ENCODE measurements around the gene IFIT2. TPM values are rescaled to one million over a fixed set of nuclear protein-coding genes. Genes with fewer than 3 reads are reported as not detected.

IFIT2 gene
- total RNA-seq, 2 experiments from 2014 or later: 39.2 to 41.6 TPM

- Mint-ChIP-seq H3K9me3 (peaks cover 14% of the 10 kb centered on the region), H3K36me3 (ENCODE audit: low read depth) (peaks cover 37% of the 10 kb centered on the region), H3K27ac (no peak overlapping the region), H3K4me3 (no peak overlapping the region), H3K27me3 (no peaks in the 10 kb centered on the region), H3K4me1 (ENCODE audit: low read depth) (peaks cover 28% of the 10 kb centered on the region)
- CTCF ChIA-PET: no interaction called here
- ATAC-seq (no peak), DNase-seq (no peak)
- POLR2A ChIA-PET: interaction anchor here (1.6 kb wide), 1 partner anchor 29 kb away, joined by 5 read pairs; no protein-coding TSS in a partner anchor
- intact Hi-C loops (cut with micrococcal nuclease): no loop called here
- TF ChIP-seq, protein P1, sequence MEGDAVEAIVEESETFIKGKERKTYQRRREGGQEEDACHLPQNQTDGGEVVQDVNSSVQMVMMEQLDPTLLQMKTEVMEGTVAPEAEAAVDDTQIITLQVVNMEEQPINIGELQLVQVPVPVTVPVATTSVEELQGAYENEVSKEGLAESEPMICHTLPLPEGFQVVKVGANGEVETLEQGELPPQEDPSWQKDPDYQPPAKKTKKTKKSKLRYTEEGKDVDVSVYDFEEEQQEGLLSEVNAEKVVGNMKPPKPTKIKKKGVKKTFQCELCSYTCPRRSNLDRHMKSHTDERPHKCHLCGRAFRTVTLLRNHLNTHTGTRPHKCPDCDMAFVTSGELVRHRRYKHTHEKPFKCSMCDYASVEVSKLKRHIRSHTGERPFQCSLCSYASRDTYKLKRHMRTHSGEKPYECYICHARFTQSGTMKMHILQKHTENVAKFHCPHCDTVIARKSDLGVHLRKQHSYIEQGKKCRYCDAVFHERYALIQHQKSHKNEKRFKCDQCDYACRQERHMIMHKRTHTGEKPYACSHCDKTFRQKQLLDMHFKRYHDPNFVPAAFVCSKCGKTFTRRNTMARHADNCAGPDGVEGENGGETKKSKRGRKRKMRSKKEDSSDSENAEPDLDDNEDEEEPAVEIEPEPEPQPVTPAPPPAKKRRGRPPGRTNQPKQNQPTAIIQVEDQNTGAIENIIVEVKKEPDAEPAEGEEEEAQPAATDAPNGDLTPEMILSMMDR (IDR thresholded peaks at IDR 0.05): no peak
Measured at GRCh38 chr10:89305766-89306433, 4.1 kb downstream of the IFIT2 start.

DNA sequence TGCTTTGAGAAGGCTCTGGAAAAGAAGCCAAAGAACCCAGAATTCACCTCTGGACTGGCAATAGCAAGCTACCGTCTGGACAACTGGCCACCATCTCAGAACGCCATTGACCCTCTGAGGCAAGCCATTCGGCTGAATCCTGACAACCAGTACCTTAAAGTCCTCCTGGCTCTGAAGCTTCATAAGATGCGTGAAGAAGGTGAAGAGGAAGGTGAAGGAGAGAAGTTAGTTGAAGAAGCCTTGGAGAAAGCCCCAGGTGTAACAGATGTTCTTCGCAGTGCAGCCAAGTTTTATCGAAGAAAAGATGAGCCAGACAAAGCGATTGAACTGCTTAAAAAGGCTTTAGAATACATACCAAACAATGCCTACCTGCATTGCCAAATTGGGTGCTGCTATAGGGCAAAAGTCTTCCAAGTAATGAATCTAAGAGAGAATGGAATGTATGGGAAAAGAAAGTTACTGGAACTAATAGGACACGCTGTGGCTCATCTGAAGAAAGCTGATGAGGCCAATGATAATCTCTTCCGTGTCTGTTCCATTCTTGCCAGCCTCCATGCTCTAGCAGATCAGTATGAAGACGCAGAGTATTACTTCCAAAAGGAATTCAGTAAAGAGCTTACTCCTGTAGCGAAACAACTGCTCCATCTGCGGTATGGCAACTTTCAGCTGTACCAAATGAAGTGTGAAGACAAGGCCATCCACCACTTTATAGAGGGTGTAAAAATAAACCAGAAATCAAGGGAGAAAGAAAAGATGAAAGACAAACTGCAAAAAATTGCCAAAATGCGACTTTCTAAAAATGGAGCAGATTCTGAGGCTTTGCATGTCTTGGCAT, 4.8 kb downstream of the IFIT2 start:
- ChIA-PET CTCF (interaction anchor here (0.7 kb wide), 2 partner anchors 48 to 126 kb away, joined by 3 read pairs; no protein-coding TSS in a partner anchor), POLR2A (interaction anchor here (0.7 to 1.8 kb wide), 3 partner anchors 11 to 30 kb away, joined by 3 to 5 read pairs (median 5); no protein-coding TSS in a partner anchor)
- no peak overlapping the region for H3K27ac Mint-ChIP-seq
- H3K9me3 Mint-ChIP-seq: peaks cover 13% of the 10 kb centered on the region
- no peaks in the 10 kb centered on the region for H3K27me3 Mint-ChIP-seq
- H3K4me1 Mint-ChIP-seq (ENCODE audit: low read depth): peaks cover 23% of the 10 kb centered on the region
- intact Hi-C loops (cut with micrococcal nuclease): no loop called here
- ATAC-seq: no peak
- no peak overlapping the region for H3K4me3 Mint-ChIP-seq
- TF ChIP-seq, protein P1 (IDR thresholded peaks at IDR 0.05): no peak
- peaks cover 35% of the 10 kb centered on the region for H3K36me3 Mint-ChIP-seq (ENCODE audit: low read depth)
- DNase-seq: no peak

DNA sequence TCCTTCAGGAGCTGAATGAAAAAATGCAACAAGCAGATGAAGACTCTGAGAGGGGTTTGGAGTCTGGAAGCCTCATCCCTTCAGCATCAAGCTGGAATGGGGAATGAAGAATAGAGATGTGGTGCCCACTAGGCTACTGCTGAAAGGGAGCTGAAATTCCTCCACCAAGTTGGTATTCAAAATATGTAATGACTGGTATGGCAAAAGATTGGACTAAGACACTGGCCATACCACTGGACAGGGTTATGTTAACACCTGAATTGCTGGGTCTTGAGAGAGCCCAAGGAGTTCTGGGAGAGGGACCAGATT, 5.4 kb downstream of the IFIT2 start:
- ChIA-PET CTCF (interaction anchor here (0.7 kb wide), 2 partner anchors 48 to 126 kb away, joined by 3 read pairs; no protein-coding TSS in a partner anchor), POLR2A (interaction anchor here (0.7 to 1.8 kb wide), 3 partner anchors 12 to 31 kb away, joined by 3 to 5 read pairs (median 5); no protein-coding TSS in a partner anchor)
- H3K36me3 Mint-ChIP-seq (ENCODE audit: low read depth): peaks cover 35% of the 10 kb centered on the region
- no peak overlapping the region for H3K4me3 Mint-ChIP-seq
- intact Hi-C loops (cut with micrococcal nuclease): no loop called here
- H3K4me1 Mint-ChIP-seq (ENCODE audit: low read depth): peaks cover 18% of the 10 kb centered on the region
- H3K27me3 Mint-ChIP-seq: no peaks in the 10 kb centered on the region
- TF ChIP-seq, protein P1 (IDR thresholded peaks at IDR 0.05): no peak
- no peak overlapping the region for H3K27ac Mint-ChIP-seq
- H3K9me3 Mint-ChIP-seq: peaks cover 13% of the 10 kb centered on the region
- ATAC-seq (no peak), DNase-seq (no peak)

DNA sequence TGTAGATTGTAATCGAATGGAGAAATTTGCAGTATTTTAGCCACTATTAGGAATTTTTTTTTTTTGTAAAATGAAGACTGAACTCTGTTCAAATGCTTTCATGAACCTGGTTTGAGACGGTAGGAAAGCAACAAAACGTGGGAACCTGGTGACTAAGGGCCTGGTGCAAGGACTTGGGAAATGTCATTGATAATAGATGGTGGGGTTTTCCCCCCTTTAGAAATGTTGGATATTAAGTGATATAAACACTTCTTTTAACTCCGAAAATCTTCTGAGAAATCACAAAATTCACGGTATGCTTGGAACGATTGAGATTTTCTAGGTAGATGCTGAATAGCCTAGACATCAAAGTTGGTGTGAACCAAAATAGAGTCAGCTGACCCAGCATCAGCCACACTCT, 6.4 kb downstream of the IFIT2 start:
- H3K27ac Mint-ChIP-seq: no peak overlapping the region
- H3K4me1 Mint-ChIP-seq (ENCODE audit: low read depth): peaks cover 8% of the 10 kb centered on the region
- H3K27me3 Mint-ChIP-seq: no peaks in the 10 kb centered on the region
- no peak for ATAC-seq
- DNase-seq: no peak
- TF ChIP-seq, protein P1 (IDR thresholded peaks at IDR 0.05): no peak
- ChIA-PET POLR2A (interaction anchor here (1.8 kb wide), 1 partner anchor 24 kb away, joined by 5 read pairs; no protein-coding TSS in a partner anchor), CTCF (no interaction called here)
- H3K4me3 Mint-ChIP-seq: no peak overlapping the region
- H3K36me3 Mint-ChIP-seq (ENCODE audit: low read depth): peaks cover 35% of the 10 kb centered on the region
- peaks cover 13% of the 10 kb centered on the region for H3K9me3 Mint-ChIP-seq
- intact Hi-C loops (cut with micrococcal nuclease): no loop called here

GRCh38 chr10:89308736-89309135, 6.9 kb downstream of the IFIT2 start:
- DNase-seq (no peak), ATAC-seq (no peak)
- intact Hi-C loops (cut with micrococcal nuclease): no loop called here
- no peak overlapping the region for H3K4me3 Mint-ChIP-seq
- H3K4me1 Mint-ChIP-seq (ENCODE audit: low read depth): peaks cover 5% of the 10 kb centered on the region
- peaks cover 35% of the 10 kb centered on the region for H3K36me3 Mint-ChIP-seq (ENCODE audit: low read depth)
- H3K9me3 Mint-ChIP-seq: peaks cover 13% of the 10 kb centered on the region
- TF ChIP-seq, protein P1 (IDR thresholded peaks at IDR 0.05): no peak
- ChIA-PET POLR2A (interaction anchor here (1.8 kb wide), 1 partner anchor 23 kb away, joined by 5 read pairs; no protein-coding TSS in a partner anchor), CTCF (no interaction called here)
- no peaks in the 10 kb centered on the region for H3K27me3 Mint-ChIP-seq
- H3K27ac Mint-ChIP-seq: no peak overlapping the region

Data from activated CD8-positive, alpha-beta T cell treated with anti-CD3 and anti-CD28 coated beads for 36 hours (primary cell).